ENCODE results near the gene NBAS. TPM values are rescaled to one million over a fixed set of nuclear protein-coding genes. Genes with fewer than 3 reads are reported as not detected.
"Not testable (repeated sequence)": the region's sequence is repeated elsewhere in the genome, so short reads cannot be mapped to it uniquely, and the experiment has no call there.

Gene NBAS
- total and polyA plus RNA-seq, 9 donors: 25.8 to 48.9 (median 43.4) TPM

- Histone ChIP-seq H3K36me3 (no peaks in the 10 kb centered on the region), H3K27me3 (no peaks in the 10 kb centered on the region), H3K27ac (no peak overlapping the region), H3K4me1 (ENCODE audit: insufficient read depth) (no peaks in the 10 kb centered on the region), H3K9me3 (no peaks in the 10 kb centered on the region), H3K4me3 (no peak overlapping the region)
- WGBS, 3 donors: 88 to 96% (median 92%) methylated on average over 2 of the region's 2 CpGs
- intact Hi-C loops (cut with DNase I): no loop called here
- TF ChIP-seq EP300 (IDR thresholded peaks at IDR 0.05) (no peak), POLR2A (IDR thresholded peaks at IDR 0.05) (no peak), CTCF (IDR thresholded peaks at IDR 0.05) (no peak)
- no peak for DNase-seq
Observed at GRCh38 chr2:15506229-15506819, 54.8 kb downstream of the NBAS start.

- intact Hi-C loops (cut with DNase I): no loop called here
- 92 to 96% (median 96%) methylated on average over 3 of the region's 3 CpGs for WGBS, 3 donors
- no peaks in the 10 kb centered on the region for H3K36me3 ChIP-seq
- H3K4me1 ChIP-seq (ENCODE audit: insufficient read depth): no peaks in the 10 kb centered on the region
- H3K27me3 ChIP-seq: no peaks in the 10 kb centered on the region
- no peak for TF ChIP-seq EP300 (IDR thresholded peaks at IDR 0.05)
- TF ChIP-seq CTCF (IDR thresholded peaks at IDR 0.05): no peak
- TF ChIP-seq POLR2A (IDR thresholded peaks at IDR 0.05): no peak
- H3K9me3 ChIP-seq: no peaks in the 10 kb centered on the region
- no peak for DNase-seq
- no peak overlapping the region for H3K27ac ChIP-seq
- H3K4me3 ChIP-seq: no peak overlapping the region
Observed at GRCh38 chr2:15504882-15505663, 56.1 kb downstream of the NBAS start.

- H3K4me3 ChIP-seq; H3K36me3 ChIP-seq; H3K4me1 ChIP-seq (ENCODE audit: insufficient read depth); H3K9me3 ChIP-seq; intact Hi-C loops (cut with DNase I); DNase-seq; H3K27me3 ChIP-seq; H3K27ac ChIP-seq: not testable (repeated sequence)
- 97 to 100% (median 100%) methylated on average over 1 of the region's 1 CpG for WGBS, 3 donors
Observed at GRCh38 chr2:15499251-15499650, 61.9 kb downstream of the NBAS start.

GRCh38 chr2:15498554-15498953, 62.6 kb downstream of the NBAS start:
- DNase-seq: no peak
- Histone ChIP-seq H3K36me3 (no peaks in the 10 kb centered on the region), H3K4me3 (no peak overlapping the region), H3K27ac (no peak overlapping the region), H3K27me3 (no peaks in the 10 kb centered on the region), H3K9me3 (no peaks in the 10 kb centered on the region), H3K4me1 (ENCODE audit: insufficient read depth) (no peaks in the 10 kb centered on the region)
- no peak for TF ChIP-seq POLR2A (IDR thresholded peaks at IDR 0.05)
- 97 to 99% (median 98%) methylated on average over 6 of the region's 6 CpGs for WGBS, 3 donors
- intact Hi-C loops (cut with DNase I): no loop called here

- Histone ChIP-seq H3K4me1 (ENCODE audit: insufficient read depth) (no peaks in the 10 kb centered on the region), H3K9me3 (no peaks in the 10 kb centered on the region), H3K4me3 (no peak overlapping the region), H3K27me3 (no peaks in the 10 kb centered on the region), H3K36me3 (no peaks in the 10 kb centered on the region), H3K27ac (no peak overlapping the region)
- intact Hi-C loops (cut with DNase I): no loop called here
- 94 to 96% (median 95%) methylated on average over 5 of the region's 5 CpGs for WGBS, 3 donors
- no peak for DNase-seq
- TF ChIP-seq EP300 (IDR thresholded peaks at IDR 0.05): no peak
- no peak for TF ChIP-seq CTCF (IDR thresholded peaks at IDR 0.05)
- TF ChIP-seq POLR2A (IDR thresholded peaks at IDR 0.05): no peak
Observed at GRCh38 chr2:15494877-15495276, 66.3 kb downstream of the NBAS start.

Measured in ovary (tissue), 9 donors.